ENCODE results near the gene MYLIP.

The MYLIP gene

DNA sequence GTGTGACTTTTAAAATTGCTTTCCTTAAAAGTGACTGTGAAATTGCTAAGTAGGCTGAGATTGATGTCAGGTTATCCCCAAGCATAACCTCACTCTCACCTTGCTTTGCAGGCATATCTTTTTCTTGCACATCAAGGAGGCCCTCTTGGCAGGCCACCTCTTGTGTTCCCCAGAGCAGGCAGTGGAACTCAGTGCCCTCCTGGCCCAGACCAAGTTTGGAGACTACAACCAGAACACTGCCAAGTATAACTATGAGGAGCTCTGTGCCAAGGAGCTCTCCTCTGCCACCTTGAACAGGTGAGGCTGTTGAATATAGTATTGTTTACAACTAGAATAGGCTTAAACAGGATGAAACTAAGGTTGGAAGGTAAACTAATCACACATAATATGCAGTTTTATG lies 12.6 kb downstream of the MYLIP start:
- DNase-seq (ENCODE audit: low spot score): no peak

DNA sequence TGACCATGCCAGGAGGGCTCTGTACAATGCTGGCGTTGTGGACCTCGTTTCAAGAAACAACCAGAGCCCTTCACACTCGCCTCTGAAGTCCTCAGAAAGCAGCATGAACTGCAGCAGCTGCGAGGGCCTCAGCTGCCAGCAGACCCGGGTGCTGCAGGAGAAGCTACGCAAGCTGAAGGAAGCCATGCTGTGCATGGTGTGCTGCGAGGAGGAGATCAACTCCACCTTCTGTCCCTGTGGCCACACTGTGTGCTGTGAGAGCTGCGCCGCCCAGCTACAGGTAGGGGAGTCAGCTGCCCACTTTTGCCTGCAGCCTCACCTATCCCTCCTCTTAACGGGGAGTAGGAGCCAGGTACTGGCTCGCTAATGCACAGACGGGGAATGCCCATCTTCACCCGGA lies 16.2 kb downstream of the MYLIP start:
- DNase-seq (ENCODE audit: low spot score): no peak

DNA sequence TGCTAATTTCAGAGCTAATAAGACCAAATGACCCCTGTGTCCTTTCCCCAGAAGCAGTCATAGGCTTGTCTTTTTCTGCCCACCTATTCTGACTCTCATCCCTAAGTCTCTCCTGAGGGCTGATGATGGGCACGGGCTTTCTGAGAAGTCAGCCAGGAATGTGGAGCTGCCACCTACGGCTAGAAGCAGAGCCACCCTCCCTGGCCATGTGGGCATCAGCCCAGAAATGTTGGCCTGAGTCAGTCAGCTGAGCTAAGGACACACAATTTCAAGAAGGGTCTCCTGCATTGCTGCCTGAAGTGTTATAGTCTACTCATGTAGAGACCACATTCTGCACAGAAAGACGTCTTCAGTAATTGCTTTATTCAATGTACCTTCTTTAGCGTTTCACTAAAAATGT lies 17.1 kb downstream of the MYLIP start:
- DNase-seq (ENCODE audit: low spot score): no peak

DNA sequence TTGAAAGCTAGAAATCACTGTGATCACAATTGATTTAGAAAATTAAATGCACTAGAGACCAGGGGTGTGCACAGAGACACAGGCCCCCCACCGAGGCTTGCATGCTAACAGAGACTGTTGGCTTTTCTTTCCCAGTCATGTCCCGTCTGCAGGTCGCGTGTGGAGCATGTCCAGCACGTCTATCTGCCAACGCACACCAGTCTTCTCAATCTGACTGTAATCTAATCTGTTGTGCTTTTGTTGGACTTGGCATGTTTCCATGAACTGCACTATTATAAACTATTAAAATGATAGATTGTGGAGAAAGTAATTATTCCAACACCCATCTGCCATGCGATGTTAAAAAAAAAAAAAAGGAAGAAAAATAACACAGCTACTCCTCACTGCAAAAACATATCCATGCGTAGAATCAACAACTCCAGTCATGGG lies 17.7 kb downstream of the MYLIP start:
- DNase-seq (ENCODE audit: low spot score): no peak

DNA sequence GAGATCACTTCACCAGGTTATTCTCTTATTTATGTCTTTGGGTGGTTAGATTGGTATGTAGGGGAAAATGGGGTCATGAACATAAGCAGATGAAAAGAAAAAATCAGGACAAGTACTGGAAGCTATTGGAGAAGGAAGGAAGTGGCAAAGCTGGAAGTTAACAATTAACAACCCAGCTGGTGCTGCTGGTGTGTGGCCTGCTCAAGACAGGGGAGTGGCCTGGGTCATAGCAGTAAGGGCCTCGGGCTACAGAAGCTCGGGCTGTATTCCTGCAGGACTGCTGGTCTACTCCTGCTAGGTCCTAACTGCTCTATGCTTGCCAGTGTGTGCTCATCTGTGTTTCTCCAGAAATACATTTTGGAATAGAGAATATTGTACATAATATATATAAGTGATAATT lies 19.6 kb downstream of the MYLIP start:
- no peak for DNase-seq (ENCODE audit: low spot score)

DNA sequence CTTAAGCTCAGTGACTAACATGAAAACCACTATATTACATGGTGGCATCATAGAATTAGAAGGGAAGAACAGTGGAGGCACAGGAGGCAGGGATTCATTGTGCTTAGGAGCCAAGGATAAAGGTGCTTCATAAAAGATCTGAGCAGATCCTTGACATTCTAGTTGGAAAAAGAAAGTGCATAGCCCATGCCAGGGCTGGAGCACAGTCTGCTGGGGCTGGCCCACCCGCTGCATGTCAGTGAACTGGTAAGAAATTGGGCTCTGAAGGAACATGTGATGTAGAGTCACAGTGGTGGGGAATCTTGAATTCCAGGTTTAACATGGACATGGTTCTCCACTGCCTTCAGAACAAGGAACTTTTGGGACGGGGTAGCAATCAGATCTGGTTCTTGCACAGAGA lies 20.4 kb downstream of the MYLIP start:
- no peak for DNase-seq (ENCODE audit: low spot score)

DNA sequence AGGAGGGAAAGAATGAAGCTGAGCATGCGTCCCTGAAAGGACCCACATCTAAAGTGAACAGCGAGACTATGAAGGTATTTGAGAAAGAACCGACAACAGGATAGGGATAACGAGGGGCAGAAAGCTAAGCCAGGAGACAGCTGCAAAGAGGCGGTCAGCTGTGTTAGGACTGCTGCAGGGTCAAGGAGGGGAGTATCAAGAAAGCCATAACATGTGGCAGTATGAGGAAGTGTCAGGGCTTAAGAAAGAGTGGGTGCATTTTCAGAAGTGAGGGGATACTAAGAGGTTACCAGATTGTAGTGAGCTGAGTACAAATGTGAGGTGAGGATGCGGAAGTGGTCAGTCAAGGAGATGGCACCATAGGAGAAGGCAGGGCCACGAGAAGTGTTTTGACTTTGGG lies 21.2 kb downstream of the MYLIP start:
- no peak for DNase-seq (ENCODE audit: low spot score)

DNA sequence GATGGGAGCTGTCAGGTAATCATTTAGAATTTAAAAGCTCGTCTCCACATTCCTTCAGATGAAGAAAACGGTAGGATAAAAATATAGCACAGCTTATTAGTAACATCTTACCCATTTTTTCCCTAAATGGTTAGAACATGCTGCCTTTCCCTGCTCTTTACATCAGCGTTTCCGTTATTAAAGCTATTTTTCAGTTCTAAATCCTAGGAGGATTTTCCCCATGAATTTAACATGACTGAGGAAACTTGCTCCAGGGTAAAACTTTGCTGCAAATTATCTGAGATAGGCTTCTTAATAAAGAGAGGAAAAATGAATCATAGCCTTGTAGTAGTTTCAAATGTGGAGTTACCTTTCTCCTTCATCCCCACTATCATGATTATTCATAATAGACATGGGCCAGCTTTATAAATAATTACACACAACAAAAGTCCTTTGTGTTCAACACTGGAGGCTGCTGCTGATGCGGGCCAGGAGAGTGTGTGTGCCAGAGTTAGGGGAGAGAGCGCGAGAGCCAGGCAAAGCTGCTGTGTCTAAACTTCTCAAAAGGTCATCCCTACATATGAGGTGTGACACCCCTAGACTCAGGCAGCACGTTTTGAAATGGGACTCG lies 24.4 kb downstream of the MYLIP start:
- no peak for DNase-seq (ENCODE audit: low spot score)

DNA sequence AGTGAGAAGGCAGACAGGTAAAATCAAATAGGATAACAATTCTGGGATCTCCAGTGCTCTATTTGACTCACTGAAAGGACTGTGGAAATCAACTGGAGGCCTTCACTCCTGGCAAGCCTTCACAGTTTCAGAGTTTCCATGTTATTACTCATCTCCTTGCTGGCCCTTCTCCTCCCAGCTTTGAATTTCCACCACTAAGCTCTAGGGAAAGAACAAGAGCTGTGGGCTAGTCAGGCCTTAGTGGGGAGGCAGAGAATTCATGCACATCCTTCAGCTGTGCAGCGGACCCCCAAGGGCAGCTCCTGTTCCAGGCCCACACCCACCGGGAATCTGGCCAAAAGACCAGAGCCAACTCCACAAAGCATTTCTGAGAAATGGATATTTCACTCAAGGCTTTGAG lies 26.0 kb downstream of the MYLIP start:
- DNase-seq (ENCODE audit: low spot score): no peak

DNA sequence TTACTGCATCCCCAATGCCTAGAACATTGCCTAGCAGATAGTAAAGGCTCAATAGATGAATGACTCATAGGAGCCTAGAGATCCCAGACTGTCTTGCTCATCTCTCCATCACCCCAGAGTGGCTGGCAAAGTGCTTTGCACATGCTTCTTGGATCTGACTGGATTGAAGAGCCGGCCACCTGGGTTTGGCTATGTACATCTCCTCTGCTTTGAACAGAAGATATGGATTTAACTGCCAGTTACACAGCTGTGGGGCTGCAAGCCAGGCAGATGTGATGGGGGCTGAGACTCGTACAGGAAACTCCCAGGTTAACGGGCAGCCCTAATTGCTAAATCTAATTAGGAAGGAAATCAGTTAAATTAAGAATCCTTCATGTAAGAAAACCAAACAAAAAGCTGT lies 28.6 kb downstream of the MYLIP start:
- no peak for DNase-seq (ENCODE audit: low spot score)

DNA sequence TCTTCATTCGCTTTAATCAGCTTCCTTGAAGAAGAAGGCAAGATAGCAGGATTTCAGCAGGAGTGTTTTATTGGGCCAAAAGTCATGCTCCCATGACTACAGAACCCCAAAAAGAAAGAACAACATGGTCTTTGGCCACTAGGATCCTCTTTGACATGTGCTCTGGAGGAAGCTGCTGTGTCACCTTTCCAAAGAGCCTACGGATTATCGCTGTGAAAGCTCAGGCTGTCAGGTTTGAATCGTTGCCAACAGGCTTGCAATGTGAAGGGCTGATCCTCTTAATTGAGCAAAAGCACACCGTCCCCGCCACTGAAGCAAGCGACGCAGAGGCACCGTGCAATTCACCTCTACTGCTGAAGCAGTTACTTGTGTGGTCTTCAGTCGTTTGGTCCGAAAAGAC lies 29.0 kb downstream of the MYLIP start:
- DNase-seq (ENCODE audit: low spot score): peak; percentile 73

DNA sequence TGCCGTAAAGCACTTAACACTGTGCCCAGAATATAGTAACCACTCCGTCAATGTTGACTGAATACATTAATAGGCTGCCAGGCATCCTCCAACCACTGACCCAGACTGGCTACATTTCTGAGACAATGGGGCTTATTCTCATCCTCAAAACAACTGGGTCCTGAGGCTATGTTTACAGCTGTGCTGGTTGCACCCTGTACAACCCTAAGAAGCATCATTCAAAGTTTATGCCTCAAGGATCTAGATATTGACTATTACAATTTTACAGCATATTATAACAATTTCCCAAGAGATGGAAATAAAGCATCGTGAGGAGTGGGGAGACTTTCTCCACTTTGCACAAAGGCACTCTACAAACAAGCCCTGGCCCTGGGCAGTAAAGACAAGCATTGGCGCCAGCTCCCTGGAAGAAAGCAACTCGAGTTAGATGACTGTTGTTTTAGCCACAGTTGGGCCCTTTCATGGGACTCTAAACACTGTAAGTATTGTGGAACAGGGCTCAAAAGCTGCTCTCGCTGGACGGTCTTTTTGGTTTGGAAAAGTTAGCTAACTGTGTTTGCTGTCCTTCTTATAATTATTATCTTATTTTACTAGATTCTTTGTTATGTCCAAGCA lies 30.2 kb downstream of the MYLIP start:
- no peak for DNase-seq (ENCODE audit: low spot score)

DNA sequence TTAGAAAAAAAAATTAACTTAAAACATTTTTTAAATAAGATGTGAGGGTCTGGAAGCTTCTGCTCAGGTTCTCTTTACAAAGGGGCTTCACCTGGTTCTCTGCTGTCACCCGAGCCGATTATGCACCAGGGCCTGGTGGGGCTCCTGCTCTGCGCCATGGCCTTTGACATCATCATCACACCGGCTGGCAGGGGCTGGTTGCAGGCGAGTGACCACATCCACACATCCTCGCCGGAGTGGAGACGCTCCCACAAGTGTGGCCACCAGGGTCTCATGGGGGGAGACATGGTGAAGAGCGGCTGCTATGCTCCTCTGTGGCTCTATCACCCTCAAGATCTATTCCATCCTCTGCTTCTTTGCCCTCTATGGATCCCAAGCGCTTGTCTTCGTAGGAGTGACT lies 31.9 kb downstream of the MYLIP start:
- DNase-seq (ENCODE audit: low spot score): no peak

DNA sequence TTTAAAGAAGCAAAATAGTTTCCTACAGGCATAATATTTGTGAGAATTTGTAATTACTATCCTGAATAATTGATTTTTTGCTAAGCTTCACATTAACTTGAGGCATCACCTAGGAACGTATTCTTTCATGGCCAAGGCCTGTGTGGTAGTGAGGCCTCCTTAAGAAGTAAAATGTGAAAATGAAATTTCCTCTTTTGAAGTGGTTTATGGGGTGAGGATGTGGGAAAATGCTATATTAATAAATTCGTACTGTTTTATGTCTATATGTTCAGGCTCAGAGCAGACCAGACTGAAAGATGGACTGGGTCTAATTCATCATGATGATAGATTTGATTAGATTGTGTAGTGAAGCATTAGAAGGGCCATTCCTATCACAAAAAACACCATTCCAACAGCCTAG lies 33.1 kb downstream of the MYLIP start:
- DNase-seq (ENCODE audit: low spot score): no peak

DNA sequence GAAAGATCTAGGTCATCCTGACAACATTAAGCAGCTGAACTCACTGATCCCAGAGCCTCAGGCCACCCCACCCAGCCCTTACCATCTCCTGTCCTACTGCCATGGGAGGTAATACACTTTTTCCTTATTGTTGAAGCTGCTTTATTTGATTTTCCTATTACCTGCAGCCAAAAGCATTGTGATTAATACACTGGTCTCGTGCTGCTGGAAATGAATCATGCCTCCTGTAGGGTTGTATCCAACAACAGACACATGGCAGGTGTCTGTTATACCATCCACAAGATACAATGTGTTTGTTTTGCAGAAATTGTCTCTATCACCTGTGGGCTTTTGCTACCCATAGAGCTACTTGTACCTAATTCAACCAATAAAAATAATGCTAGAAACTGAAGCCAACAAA lies 34.2 kb downstream of the MYLIP start:
- no peak for DNase-seq (ENCODE audit: low spot score)

DNA sequence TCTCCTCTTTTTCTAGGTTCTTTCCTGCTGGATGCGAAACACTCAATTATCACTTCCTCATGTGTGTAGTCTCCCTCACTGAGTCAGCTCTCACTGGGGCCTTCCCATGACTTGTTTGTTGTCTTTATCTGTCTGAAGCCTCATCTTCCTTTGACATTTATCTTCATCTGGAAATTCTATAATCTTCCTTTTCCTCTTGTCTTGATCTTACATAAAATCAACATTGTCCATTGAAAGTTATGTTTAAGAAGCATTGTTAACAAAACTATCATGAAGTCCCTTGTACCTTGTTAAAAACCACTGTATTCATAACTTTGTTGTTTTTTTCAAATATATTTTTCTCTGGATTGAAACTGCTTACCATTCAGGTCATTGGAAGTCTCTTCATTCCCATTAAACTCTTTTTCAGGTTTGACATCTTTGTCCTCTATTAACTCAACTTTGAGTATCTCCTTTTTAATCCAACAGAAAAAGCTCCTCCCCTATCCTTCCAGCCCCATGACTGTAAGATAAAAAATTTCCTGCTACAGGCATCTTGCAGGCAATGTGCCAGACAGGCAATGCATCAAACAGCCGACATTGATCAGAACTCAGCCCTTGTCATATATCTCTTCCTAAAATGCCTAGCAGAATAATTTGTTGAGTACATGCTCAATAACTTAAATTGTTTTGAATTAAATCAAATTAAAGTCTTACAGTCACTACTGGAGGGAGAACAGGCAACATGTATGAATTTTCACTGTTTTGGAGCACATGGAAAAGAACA lies 34.8 kb downstream of the MYLIP start:
- no peak for DNase-seq (ENCODE audit: low spot score)

DNA sequence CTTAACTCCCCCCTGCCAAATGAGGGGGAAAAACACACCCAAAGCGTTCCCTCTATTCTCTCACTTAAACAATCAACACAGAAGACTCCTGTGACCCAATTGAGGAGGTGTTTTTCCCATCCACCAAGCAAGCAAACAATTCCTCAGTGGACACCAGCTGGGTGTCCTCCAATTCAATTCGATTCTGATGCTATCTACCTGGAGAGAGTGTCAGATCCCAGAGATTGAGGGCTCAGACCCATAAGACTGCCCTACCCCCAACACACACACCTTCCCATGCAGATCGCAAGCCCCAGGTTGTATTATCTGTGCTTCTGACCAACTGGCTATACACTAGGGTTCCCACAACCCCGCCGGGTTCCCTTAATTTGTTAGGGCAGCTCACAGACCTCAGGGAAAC lies 36.8 kb downstream of the MYLIP start:
- no peak for DNase-seq (ENCODE audit: low spot score)

DNA sequence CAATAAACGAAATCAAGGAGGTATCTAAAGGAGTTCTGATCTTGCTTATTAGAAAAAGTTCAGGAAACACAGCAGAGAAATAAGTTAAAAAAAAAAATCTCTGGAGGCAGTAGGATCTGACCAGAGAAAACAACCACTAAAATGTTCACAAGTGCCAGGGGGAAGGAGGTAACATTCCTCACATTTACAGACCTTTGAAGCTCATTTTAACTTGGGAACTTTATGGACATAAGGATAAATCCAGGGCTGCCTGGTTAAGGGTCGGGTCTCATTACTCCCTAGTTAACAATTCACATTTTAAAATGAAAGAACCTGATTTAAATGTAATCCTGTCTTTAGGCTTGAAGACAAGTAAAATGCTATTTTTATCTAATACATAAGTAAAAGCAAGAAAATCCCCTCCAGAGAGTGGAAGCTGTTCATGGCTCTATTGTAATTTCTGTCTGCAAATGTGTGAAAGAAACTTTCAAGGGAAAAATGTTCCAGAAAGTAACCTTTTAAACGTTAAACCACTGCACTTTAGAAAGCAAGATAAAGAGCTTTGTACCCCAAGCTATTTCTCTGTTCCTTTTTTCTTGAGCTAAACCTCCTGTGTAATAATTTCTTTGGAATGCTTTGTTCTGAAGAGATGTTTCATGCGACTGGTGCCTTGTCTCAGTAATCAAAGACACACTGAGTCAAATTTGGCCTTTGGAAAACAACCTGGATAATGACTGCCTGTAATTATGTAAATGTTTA lies 38.2 kb downstream of the MYLIP start:
- no peak for DNase-seq (ENCODE audit: low spot score)

DNA sequence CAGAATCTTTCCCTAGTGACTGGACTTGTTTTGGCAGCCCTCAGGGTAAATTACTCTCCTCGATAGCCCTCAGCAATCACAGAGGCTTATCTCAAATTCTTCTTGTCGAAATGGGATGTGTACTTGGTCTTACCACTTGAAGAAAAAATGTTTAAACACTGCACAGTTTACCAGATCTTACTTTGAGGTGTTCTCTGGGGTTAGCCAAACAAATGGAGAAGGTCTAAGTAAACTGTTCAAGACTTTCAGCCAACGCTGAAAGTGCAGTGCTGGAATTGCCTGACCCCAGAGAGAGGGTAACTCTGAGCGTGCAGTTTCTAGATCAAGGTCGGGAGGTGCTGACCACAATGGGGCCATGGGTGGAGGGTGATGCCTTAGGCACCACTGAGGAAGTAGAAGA lies 39.2 kb downstream of the MYLIP start:
- no peak for DNase-seq (ENCODE audit: low spot score)

DNA sequence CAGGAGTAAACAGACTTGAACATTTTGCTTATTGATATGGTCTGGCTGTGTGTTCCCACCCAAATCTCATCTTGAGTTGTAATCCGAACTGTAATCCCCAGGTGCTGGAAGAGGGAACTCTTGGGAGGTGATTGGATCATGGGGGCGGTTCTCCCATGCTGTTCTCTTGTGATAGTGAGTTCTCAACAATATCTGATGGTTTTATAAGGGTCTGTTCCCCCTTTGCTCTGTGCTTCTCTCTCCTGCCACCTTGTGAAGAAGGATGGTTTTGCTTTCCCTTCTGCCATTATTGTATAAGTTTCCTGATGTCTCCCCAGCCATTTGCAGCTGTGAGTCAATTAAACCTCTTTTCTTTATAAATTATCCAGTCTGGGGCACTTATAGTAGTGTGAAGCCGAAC lies 40.0 kb downstream of the MYLIP start:
- DNase-seq (ENCODE audit: low spot score): peak; percentile 14

DNA sequence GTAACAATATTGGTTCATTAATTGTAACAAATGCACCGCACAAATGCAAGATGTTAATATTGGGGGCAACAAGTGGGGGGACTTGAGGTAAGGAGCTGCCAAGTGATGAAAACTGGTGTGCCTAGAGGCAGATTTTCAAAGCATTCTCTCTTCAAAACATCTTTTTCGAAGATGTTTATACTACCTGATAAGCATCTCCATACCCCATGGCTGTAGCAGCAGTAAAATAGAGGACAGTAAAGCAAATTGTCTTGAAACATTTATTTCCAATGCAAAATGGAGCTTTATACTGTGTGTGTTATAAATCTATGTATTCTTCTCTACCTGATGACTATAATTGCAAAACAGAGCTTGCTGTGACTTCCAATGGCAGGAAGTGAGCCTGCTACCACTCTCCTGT lies 42.5 kb downstream of the MYLIP start:
- no peak for DNase-seq (ENCODE audit: low spot score)

DNA sequence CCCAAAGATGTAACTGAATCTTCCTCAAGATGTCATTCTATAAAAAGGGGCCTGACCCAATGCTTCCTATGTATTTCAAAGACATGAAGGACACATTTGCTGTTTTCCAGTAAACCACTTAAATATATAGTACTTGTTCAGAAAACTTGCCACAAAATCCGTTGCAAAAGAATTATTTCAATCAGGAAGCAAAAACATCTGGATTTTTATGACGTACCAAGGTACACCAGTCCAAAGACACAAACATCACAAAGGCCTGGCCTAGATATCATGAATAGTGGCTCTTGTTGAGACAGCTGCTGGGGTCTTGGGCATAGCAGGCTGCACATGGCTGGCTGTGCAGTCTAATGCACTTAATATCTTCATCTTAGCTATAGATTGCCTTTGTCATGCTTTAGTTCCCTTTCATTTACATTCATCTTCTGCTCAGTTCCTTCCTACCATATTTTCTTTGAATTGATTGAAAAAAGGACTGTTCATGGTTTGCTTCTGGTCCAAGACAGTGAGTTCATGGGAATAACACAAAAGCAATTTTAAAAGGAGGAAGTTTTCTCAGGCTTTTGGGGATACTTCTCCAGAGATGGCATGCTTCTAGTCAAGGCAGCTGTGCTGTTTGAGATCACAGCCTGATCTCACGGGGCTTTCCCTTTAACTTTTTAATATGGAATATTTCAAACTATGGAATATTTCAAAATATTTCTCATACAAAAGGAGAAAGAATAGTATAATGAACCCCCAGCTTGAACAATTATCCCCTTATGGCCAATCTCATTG lies 44.5 kb downstream of the MYLIP start:
- DNase-seq (ENCODE audit: low spot score): no peak

Measured in cerebellar cortex (tissue), 1 donor.